Stimulated activated CD8-positive, alpha-beta memory T cell treated with anti-CD3 and anti-CD28 coated beads, Interleukin-2, amount 100 ng/mL, for 1 hour (primary cell): ENCODE results near the gene MEGF11.

Experiments
- DNase-seq, 2 donors: peaks; one replicate each; pipeline ENCODE4 v3.0.0-alpha.2; 2020; ENCODE audit warnings: low read depth in 2 of 2

The MEGF11 gene

DNA sequence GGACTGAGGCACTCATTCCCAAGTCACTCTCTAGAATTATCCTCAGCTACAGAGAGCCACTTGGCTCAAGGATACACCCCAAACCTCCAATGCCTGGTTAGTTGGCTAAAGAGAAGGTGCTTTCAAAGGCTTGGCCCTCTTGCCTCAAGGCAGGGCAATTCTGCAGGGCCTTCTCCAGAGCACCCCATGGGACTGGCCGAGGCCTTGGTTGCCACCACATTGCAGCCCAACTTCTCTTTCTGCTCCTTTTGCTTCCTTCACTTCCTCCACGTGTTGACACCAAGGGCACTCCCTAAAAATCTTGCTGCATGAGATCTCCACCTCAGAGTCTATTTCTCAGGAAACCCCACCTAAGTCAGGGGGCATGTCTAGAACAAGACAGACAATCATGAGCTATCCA is 36.7 kb downstream of the MEGF11 start:
- DNase-seq = no peak

DNA sequence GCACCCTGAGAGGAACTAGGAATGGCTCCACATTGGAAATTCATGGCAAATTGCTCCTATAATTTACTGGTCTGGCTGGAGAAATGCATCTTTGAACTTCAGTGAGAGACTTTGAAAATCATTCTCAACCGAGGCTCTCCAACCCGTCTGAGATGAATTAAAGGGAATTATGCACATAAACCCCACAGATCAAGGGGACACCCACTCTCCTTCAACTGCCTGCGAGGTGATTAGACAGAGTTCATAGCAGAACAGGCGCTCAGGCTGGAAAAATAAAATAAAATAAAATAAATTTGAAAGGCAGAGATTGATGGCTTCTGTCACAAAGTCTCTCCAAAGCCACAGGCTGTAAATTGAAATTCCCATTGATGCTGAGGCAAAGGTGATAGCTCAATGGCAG is 37.7 kb downstream of the MEGF11 start:
- no peak for DNase-seq

DNA sequence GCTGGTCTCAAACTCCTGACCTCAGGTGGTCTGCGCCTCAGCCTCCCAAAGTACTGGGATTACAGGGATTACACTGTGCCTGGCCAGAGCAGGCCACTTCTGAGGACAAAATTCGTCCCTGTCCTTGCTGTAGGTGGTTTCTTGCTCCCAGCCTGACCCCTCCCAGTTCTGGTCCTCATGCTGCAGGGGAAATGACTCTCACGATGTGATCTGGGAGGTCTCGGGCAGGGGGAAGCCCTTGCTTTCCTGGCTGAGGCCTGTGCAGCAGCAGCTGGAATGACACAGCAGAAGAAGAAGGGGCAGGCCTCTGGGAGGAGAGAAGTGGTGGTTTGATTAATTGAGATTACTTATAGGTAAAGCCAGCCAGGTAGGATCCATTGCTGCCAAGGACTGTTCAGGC is 39.3 kb downstream of the MEGF11 start:
- no peak for DNase-seq

DNA sequence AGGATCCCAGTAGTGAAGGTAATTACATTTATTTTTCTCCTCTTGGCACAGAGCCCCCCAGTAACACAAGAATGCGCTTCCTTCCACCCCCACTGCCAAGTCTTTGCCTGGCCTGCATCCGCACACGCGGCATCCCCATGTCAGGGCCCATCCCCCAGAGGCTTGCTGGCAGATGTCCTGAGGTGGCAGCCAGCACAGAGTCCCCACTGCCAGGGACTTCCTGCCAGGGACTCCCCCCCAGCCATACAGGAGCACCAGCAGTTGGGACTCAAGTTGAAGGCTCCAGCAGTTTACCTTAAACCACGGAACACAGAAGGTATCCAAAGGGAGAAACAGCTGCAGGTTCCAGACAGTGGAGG is 41.0 kb downstream of the MEGF11 start:
- no peak for DNase-seq

DNA sequence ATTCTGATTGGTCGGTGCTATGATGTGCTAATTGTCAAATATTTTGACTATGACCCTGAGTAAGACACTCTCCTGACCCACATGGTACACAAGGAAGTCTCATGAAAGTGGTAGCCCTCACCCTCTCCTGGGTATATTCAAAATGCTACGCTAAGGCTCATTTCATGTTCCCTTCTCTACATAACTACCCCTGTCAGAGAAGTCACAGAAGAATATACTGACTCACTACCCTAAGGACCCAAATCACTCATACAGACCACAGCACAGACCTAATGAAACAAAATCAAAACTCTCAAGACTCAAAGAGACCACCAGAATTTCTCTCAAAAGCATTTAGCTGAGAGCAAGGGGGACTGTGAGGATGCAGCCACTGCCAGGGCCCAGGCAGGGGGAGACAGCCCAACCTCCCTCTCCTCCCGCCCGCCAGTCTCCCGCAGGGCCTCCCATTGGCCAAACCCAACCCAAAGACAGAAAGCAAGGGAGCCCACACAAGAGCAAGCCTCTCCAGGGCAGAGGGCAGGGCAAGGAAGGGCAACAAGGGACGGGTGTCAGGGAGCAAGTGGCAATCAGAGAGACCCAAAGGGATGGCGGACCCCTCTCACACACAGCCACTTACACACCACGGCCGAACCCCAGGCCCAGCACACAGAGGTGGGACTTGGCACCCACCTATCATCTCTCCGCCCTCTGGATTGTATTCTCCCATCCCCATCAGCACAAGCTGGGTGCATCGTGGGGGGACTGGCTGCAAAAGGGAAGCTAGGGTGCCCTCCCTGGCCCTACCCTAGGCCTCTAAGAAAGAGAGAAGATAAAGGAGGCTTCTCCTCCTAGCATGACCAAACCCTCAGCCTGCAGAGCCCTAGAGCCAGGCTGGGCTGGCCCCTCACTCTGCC is 41.6 kb downstream of the MEGF11 start:
- no peak for DNase-seq

DNA sequence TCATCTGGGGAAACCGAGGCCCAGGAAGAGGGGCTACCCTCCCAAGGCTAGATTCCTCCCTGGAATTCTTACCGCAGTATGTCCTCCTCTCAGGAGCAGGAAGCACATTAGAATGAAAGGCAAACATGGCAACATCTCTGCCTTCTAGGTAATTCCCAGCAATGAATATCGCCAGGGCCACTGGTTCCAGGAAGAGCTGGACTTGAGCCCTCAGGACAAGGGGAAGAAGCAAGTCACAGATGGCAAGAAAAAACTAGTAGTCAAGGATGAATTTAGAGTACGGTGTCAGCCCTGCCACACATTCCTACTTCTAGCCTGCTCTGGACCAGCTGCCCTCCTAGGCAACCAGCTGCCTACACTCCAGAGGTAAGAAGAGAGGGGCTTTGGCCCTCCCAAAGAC is 42.9 kb downstream of the MEGF11 start:
- DNase-seq = no peak

DNA sequence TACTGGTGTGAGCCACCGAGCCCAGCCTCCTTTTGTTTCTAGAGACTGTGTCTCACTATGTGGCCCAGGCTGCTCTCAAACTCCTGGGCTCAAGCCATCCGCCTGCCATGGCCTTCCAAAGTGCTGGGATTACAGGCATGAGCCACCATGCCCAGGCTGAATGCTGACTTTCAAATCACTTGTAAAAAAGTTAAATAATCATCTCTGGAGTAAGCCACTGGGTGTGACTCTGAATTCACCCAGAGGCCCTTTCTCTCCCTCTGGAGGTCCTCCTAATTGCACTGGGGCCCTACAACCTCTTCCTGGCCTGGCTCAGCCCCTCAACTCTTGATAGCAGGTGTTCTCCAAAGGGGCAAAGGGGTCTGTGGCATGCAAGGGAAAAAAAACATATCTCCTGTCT is 54.8 kb downstream of the MEGF11 start:
- no peak for DNase-seq

DNA sequence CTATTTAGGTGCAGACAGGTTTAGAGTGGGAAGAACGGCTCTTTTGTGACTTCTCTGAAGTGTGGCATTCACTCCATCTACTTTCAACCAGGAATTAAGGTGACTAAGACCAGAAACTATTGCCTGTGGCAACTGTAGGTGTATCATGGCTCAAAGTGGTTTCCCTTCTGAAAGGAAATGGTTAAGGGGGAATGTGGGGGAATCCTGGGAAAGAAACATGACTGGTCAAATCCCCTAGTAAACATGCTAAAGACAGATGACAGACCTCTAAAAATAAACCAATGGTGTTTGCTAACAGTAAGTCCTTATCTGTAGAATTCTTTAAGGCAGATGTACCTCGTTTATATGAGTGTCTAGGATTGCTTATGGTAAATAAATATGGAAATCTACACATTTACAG is 56.9 kb downstream of the MEGF11 start:
- DNase-seq = no peak

DNA sequence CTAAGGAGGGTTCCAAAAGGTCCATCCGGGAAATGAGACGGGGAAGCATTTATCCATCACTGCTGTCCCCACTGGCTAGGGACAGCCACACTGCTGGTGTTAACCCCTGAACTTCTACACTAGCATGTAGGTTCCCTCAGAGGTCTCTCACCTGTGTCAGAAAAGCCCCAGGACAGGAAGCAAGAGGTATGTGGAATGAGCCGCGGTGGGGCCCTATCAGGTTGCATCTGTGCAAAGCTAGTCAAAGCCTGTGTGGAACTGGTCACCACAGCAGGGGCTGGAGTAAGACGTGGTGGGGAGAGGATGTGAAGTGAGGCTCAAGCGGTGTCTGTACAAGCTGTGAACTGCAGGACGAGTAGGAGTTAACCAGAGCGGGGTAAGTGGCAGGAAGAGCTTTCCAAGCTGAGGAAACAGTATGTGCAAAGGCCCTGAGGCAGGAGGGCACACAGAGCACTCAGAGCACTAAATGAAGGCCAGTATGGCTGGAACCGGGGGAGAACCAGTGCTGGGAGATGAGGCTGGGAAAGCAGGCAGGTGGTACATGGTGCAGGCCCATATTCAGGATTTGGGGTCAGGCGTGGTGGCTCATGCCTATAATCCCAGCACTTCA is 57.8 kb downstream of the MEGF11 start:
- no peak for DNase-seq

DNA sequence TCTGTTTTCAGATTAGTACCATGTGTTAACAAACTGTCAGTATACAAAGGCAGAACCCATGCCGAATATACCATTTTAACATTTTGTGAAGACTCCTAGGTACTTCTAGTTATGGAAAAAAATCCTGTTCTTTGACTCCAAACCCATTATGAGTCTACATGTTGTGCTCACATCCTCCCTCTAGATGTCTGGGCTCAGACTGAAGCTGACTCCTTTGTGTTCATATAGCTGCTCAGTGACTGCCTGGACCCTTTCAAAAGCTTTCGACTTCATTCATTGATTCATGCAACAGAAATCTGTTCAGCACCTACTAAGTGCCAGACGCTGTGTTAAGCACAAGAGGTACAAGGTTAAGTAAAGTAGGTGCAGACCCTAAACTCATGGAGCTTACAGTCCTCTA is 60.5 kb downstream of the MEGF11 start:
- DNase-seq = no peak

DNA sequence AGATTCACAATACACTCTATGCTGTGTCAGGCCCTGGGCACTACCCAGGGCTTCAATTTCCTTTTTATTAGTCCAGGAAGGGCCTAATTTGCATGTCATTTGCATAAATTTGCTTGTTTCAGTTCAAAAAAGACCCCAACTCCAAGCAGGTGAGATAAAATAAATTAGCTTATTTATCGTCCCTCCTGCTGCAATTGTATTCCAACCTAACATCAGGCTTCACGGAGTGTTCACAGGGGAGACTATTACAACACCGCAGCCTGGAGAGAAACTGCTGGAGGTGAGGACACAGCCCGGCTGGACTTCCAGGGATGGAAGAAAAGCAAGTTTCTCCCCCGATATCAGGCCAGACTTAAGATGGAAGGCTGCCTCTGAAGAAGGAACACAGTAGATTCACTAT is 62.8 kb downstream of the MEGF11 start:
- DNase-seq = no peak

DNA sequence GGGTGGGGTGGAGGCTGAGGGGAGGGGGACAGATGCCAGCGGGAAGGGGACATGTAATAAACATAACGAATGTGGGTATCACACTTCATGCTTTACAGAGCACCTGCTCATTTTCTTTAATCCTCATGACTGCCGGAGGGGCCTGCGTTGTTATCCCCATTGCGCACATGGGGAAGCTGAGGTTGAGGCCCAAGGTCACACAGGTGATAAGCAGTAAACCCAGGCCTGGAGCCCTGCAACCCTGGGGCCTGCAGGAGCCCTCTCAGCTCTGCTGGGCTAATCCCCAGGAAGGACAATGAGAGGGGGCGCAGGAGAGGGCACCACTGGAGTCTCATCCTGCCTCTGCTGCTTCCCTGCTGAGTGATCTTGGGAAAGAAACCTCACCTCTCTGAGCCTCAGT is 64.3 kb downstream of the MEGF11 start:
- DNase-seq = no peak

DNA sequence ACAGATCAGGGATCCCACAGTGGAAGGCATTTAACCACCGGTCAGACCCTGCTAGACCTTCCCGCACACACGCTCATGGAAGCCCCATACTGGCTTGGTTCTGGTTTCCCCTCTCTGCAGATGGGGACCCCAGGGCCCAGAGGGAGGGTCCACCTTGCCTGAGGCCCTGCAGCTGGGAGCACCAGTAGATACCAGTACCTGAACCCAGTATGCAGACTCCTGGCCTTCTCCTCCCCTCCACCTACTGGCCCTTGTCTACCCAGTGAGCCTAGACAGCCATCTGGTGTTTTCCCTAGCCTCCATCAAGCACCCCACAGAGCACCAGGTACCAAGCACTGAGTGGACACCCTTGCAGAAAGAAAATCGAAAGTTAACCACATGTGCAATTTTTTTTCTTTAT is 65.1 kb downstream of the MEGF11 start:
- DNase-seq = no peak

DNA sequence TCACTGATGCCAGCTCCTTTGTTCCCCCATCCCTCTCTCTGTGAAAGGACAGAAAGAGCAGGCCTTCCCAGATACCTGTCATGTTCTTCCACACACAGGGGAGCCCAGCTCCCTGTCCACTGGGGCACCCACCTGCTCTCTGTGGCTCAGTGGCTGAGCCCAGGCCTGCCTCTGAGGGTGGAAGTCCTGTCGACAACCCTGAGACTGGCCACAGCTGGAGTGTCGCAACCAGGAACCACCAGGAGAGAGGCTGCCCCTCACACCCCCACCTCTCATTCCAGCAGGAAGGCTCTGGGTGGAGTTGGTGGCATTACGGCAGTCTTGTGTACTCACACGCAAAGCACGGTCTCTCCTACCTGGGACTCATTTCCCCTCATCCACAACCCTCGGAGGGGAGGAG is 66.3 kb downstream of the MEGF11 start:
- no peak for DNase-seq

DNA sequence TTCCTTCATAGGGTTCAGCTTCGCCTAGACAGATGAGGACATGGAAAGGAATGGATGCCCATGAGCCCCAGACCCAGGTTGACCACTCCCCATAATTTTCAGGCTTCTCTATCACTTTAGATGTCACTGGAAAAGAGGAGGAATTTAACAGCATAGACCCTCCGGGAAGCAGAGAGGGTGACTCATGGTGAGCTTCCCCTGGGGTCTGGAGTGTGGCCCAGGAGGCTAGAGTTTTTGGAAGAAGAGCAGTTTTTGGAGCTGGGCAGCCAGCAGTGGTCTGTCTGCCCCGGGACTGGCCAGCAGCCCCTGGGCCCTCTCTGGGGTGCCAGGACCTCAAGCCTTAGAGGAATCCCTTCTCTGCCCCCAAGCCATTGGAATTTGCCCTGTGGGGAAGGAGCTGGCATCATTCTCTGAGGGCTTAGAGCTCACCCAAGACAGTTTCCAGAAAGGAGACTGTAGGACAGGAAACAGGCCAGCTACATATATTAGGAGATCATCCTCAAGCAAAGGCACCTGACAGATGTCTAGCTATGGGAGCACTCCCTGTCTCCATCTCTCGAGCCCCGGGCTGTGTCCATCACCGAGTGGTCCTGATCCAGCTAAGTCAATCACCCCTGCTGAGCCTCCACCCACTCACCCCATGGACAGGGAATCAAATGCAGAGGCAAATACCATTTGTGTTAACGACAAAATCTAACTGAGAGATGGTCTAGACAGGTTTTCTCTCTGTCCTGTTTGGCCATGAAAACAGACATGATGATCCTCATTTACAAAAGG is 67.3 kb downstream of the MEGF11 start:
- no peak for DNase-seq

DNA sequence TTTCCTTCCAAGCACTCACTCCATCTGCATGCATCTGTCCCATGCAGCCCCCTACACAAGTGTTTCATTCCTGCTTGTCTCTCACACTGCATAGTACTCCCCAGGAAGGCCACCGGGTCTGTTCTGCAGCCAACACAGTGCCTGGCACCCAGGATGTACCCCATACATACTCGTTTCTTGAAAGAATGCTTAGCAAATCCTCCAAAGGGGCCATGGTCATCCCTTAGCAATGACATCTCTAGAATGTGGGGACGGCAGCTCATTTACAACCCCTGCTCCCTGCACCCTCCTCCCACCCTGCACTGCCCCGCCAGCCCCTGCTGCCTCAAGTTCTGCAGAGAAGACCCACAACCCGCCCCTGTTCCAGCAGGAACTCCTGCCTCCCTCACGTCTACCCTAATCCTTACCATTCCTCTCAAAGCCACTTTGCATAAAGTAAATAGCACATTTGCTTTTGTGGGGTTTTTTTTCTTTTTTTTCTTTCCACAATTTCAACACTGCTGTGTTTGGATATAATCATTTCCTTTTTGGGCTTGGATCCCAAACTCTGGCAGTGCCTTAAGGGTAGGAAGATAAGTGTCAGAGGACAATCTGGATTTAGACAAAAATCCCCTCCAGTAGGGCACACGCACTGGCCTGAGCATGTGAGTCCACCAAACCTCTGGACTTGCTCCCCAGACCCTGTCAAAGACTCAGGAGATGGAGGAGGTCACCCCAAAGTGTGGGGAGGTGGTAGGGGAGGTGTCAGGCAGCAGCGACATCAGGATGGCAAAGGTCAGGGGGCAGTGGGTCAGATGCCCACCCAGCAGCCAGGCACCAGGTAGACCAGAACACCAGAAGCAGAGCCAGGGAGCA is 68.4 kb downstream of the MEGF11 start:
- no peak for DNase-seq

DNA sequence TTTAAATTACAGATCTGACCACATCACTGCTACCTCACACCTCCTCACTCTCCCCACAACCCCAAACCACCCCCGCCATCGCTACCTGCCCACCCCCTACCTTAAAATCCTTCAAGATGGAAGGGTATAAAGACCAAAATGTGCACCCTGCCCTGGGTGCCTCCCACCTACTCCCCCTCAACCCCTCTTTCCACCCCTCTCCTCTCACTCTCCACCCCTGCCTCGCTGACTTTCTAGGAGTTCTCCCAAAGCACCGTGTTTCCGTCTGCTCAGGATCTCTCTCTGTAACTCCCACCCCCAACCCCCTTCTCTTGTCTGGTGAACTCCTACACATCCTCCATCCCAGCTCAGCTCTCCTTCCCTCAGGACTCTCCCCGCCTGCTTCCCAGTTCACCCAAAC is 69.1 kb downstream of the MEGF11 start:
- no peak for DNase-seq

DNA sequence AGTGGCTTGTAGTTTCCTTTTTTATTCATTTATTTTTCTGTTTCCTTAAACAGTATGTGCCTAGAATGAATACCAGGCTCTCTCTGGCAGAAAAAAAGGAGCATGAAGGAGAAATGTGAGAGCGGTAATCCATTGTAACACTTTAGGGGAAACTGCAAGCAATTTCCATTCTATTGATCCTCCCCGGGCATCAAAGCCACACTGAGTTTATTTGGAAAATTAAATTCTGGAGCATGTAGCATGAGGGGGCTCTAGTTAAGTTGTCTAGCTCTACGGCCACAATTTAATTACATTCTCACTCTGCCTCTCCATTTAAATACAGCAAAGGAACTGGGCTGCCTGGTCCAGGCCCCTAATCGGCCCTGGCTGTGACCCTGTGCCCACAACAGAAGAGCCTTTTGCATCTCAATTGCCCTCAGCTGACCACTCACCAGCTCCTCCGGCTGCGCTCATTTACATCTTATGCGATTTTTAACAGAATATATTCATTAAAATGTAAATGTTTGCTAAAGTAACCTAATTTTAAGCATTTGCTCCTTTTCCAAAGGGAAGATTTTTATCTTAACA is 72.9 kb downstream of the MEGF11 start:
- no peak for DNase-seq

DNA sequence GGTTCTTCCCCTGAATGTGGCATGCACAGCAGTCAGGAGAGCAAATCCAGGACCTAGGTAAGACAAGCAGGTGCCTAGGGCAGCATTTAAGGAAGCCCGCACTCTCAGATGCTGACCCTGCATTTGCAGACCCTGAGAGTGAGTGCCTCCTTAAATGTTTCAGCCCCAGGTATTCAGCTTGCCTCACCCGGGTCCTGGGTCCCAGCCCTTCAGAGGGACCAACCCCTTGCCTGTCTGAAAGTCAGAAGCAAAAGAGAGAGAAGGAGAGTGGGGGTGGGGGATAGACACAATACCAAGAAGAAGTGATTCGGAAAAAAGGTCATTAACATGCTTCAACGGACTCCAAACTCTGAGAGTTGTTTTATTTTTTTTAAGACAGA is 75.0 kb downstream of the MEGF11 start:
- no peak for DNase-seq

DNA sequence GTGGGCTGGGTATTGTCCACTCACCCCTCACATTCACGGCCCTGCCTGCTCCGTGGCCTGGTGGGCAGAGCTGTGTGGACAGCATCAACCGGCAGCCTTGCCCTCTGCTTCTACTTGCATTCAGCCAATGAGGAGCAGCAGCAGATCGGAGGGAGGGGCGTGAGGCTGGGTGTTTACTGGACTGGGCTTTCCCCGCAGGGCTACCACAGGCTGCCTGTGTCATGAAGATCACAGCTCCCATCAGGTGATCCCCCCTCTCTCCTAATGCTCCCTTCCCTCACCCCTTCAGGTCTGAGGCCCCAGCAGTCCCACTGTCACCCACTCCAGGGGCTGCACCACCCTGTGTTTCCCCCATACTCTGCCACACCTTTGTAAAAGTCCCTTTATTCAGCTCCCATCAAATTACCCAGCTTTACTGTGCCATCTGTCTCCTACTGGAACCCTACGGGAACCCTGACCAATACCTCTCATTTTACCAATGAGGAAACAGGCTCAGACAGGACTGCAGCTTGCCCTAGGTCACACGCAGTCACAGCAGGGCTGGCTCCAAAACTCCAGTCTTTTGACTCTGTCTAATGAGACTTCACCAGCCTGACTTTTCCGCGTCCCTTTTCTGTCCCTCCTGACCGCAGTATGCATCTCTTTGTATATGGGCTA is 81.1 kb downstream of the MEGF11 start:
- no peak for DNase-seq

DNA sequence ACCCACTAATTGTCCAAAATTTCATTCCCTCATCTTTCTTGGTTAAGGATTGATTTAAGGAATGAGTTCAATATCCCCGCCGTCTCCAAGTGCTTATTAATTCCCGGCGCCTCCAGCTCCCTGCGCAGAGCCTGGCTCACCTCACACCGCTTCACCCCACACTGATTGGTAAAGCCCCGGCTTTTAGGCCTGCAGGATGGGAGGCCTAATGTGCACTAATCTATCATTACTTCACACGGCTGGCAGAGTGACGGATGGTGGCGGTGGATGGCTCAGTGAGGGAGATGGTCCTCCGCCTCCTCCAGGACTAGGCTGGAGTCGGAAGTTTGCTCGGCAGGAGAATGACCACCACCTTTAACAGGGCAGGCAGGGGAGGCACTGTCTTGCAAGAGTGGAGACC is 81.7 kb downstream of the MEGF11 start:
- DNase-seq = no peak
